ENCODE measurements around the gene BCL2L2.
"Not testable (repeated sequence)": the region's sequence is repeated elsewhere in the genome, so short reads cannot be mapped to it uniquely, and the experiment has no call there.

Gene BCL2L2

GRCh38 chr14:23324993-23325392 lies 18.4 kb downstream of the BCL2L2 start:
- H3K4me1 ChIP-seq (ENCODE audit: control insufficient read depth, insufficient read depth, low read length, poor library complexity, severe bottlenecking): peaks cover 8% of the 10 kb centered on the region
- peaks cover 28% of the 10 kb centered on the region for H3K36me3 ChIP-seq (ENCODE audit: control insufficient read depth, insufficient read depth, low read length)
- H3K9me3 ChIP-seq (ENCODE audit: control insufficient read depth, low read length): no peaks in the 10 kb centered on the region
- H3K27me3 ChIP-seq (replicated peaks; ENCODE audit: control insufficient read depth, insufficient read depth, low read length, poor library complexity, severe bottlenecking): no peaks in the 10 kb centered on the region
- DNase-seq: no peak
- H3K4me3 ChIP-seq (ENCODE audit: insufficient read depth, low read depth, low read length, poor library complexity, severe bottlenecking): no peak overlapping the region
- no peak overlapping the region for H3K27ac ChIP-seq (ENCODE audit: insufficient read depth, low read length, poor library complexity, severe bottlenecking)

GRCh38 chr14:23325746-23326145 lies 19.1 kb downstream of the BCL2L2 start:
- H3K36me3 ChIP-seq (ENCODE audit: control insufficient read depth, insufficient read depth, low read length): peaks cover 28% of the 10 kb centered on the region
- not testable (repeated sequence) for H3K27ac ChIP-seq (ENCODE audit: insufficient read depth, low read length, poor library complexity, severe bottlenecking); H3K27me3 ChIP-seq (replicated peaks; ENCODE audit: control insufficient read depth, insufficient read depth, low read length, poor library complexity, severe bottlenecking); DNase-seq; H3K4me1 ChIP-seq (ENCODE audit: control insufficient read depth, insufficient read depth, low read length, poor library complexity, severe bottlenecking); H3K9me3 ChIP-seq (ENCODE audit: control insufficient read depth, low read length); H3K4me3 ChIP-seq (ENCODE audit: insufficient read depth, low read depth, low read length, poor library complexity, severe bottlenecking)

GRCh38 chr14:23326491-23327332 lies 20.1 kb downstream of the BCL2L2 start:
- H3K4me3 ChIP-seq (ENCODE audit: insufficient read depth, low read depth, low read length, poor library complexity, severe bottlenecking): no peak overlapping the region
- no peaks in the 10 kb centered on the region for H3K27me3 ChIP-seq (replicated peaks; ENCODE audit: control insufficient read depth, insufficient read depth, low read length, poor library complexity, severe bottlenecking)
- H3K36me3 ChIP-seq (ENCODE audit: control insufficient read depth, insufficient read depth, low read length): peaks cover 28% of the 10 kb centered on the region
- peaks cover 4% of the 10 kb centered on the region for H3K4me1 ChIP-seq (ENCODE audit: control insufficient read depth, insufficient read depth, low read length, poor library complexity, severe bottlenecking)
- DNase-seq: no peak
- no peaks in the 10 kb centered on the region for H3K9me3 ChIP-seq (ENCODE audit: control insufficient read depth, low read length)
- H3K27ac ChIP-seq (ENCODE audit: insufficient read depth, low read length, poor library complexity, severe bottlenecking): no peak overlapping the region

- DNase-seq: peak; percentile 30 to 44 (median 30)
- H3K4me3 ChIP-seq (ENCODE audit: insufficient read depth, low read depth, low read length, poor library complexity, severe bottlenecking): no peak overlapping the region
- no peaks in the 10 kb centered on the region for H3K4me1 ChIP-seq (ENCODE audit: control insufficient read depth, insufficient read depth, low read length, poor library complexity, severe bottlenecking)
- H3K27me3 ChIP-seq (replicated peaks; ENCODE audit: control insufficient read depth, insufficient read depth, low read length, poor library complexity, severe bottlenecking): no peaks in the 10 kb centered on the region
- H3K36me3 ChIP-seq (ENCODE audit: control insufficient read depth, insufficient read depth, low read length): peaks cover 27% of the 10 kb centered on the region
- H3K9me3 ChIP-seq (ENCODE audit: control insufficient read depth, low read length): no peaks in the 10 kb centered on the region
- H3K27ac ChIP-seq (ENCODE audit: insufficient read depth, low read length, poor library complexity, severe bottlenecking): no peak overlapping the region
These were observed 21.5 kb downstream of the BCL2L2 start for GRCh38 chr14:23327947-23328744.

GRCh38 chr14:23335623-23336022 lies 29.0 kb downstream of the BCL2L2 start:
- no peaks in the 10 kb centered on the region for H3K4me1 ChIP-seq (ENCODE audit: control insufficient read depth, insufficient read depth, low read length, poor library complexity, severe bottlenecking)
- no peaks in the 10 kb centered on the region for H3K27me3 ChIP-seq (replicated peaks; ENCODE audit: control insufficient read depth, insufficient read depth, low read length, poor library complexity, severe bottlenecking)
- no peak overlapping the region for H3K4me3 ChIP-seq (ENCODE audit: insufficient read depth, low read depth, low read length, poor library complexity, severe bottlenecking)
- no peaks in the 10 kb centered on the region for H3K9me3 ChIP-seq (ENCODE audit: control insufficient read depth, low read length)
- H3K27ac ChIP-seq (ENCODE audit: insufficient read depth, low read length, poor library complexity, severe bottlenecking): no peak overlapping the region
- no peaks in the 10 kb centered on the region for H3K36me3 ChIP-seq (ENCODE audit: control insufficient read depth, insufficient read depth, low read length)
- DNase-seq: no peak

GRCh38 chr14:23339506-23340268 lies 33.1 kb downstream of the BCL2L2 start:
- Histone ChIP-seq H3K9me3 (ENCODE audit: control insufficient read depth, low read length) (no peaks in the 10 kb centered on the region), H3K36me3 (ENCODE audit: control insufficient read depth, insufficient read depth, low read length) (no peaks in the 10 kb centered on the region), H3K4me1 (ENCODE audit: control insufficient read depth, insufficient read depth, low read length, poor library complexity, severe bottlenecking) (no peaks in the 10 kb centered on the region), H3K27ac (ENCODE audit: insufficient read depth, low read length, poor library complexity, severe bottlenecking) (no peak overlapping the region), H3K4me3 (ENCODE audit: insufficient read depth, low read depth, low read length, poor library complexity, severe bottlenecking) (no peak overlapping the region), H3K27me3 (replicated peaks; ENCODE audit: control insufficient read depth, insufficient read depth, low read length, poor library complexity, severe bottlenecking) (no peaks in the 10 kb centered on the region)
- no peak for DNase-seq

GRCh38 chr14:23344481-23344880 lies 37.8 kb downstream of the BCL2L2 start:
- DNase-seq: no peak
- H3K27ac ChIP-seq (ENCODE audit: insufficient read depth, low read length, poor library complexity, severe bottlenecking): no peak overlapping the region
- H3K36me3 ChIP-seq (ENCODE audit: control insufficient read depth, insufficient read depth, low read length): no peaks in the 10 kb centered on the region
- H3K27me3 ChIP-seq (replicated peaks; ENCODE audit: control insufficient read depth, insufficient read depth, low read length, poor library complexity, severe bottlenecking): no peaks in the 10 kb centered on the region
- H3K9me3 ChIP-seq (ENCODE audit: control insufficient read depth, low read length): no peaks in the 10 kb centered on the region
- no peaks in the 10 kb centered on the region for H3K4me1 ChIP-seq (ENCODE audit: control insufficient read depth, insufficient read depth, low read length, poor library complexity, severe bottlenecking)
- no peak overlapping the region for H3K4me3 ChIP-seq (ENCODE audit: insufficient read depth, low read depth, low read length, poor library complexity, severe bottlenecking)

- Histone ChIP-seq H3K27ac (ENCODE audit: insufficient read depth, low read length, poor library complexity, severe bottlenecking) (no peak overlapping the region), H3K4me3 (ENCODE audit: insufficient read depth, low read depth, low read length, poor library complexity, severe bottlenecking) (no peak overlapping the region), H3K36me3 (ENCODE audit: control insufficient read depth, insufficient read depth, low read length) (no peaks in the 10 kb centered on the region), H3K27me3 (replicated peaks; ENCODE audit: control insufficient read depth, insufficient read depth, low read length, poor library complexity, severe bottlenecking) (no peaks in the 10 kb centered on the region), H3K9me3 (ENCODE audit: control insufficient read depth, low read length) (no peaks in the 10 kb centered on the region), H3K4me1 (ENCODE audit: control insufficient read depth, insufficient read depth, low read length, poor library complexity, severe bottlenecking) (no peaks in the 10 kb centered on the region)
- no peak for DNase-seq
These were observed 39.5 kb downstream of the BCL2L2 start for GRCh38 chr14:23345987-23346692.

- DNase-seq: no peak
- Histone ChIP-seq H3K4me3 (ENCODE audit: insufficient read depth, low read depth, low read length, poor library complexity, severe bottlenecking) (no peak overlapping the region), H3K4me1 (ENCODE audit: control insufficient read depth, insufficient read depth, low read length, poor library complexity, severe bottlenecking) (peaks cover 2% of the 10 kb centered on the region), H3K36me3 (ENCODE audit: control insufficient read depth, insufficient read depth, low read length) (no peaks in the 10 kb centered on the region), H3K27me3 (replicated peaks; ENCODE audit: control insufficient read depth, insufficient read depth, low read length, poor library complexity, severe bottlenecking) (no peaks in the 10 kb centered on the region), H3K27ac (ENCODE audit: insufficient read depth, low read length, poor library complexity, severe bottlenecking) (no peak overlapping the region), H3K9me3 (ENCODE audit: control insufficient read depth, low read length) (no peaks in the 10 kb centered on the region)
These were observed 40.2 kb downstream of the BCL2L2 start for GRCh38 chr14:23346693-23347405.
